Endothelial cell of umbilical vein (primary cell): ENCODE data around the gene POLR1B.
"Not testable (repeated sequence)": the region's sequence is repeated elsewhere in the genome, so short reads cannot be mapped to it uniquely, and the experiment has no call there.

Source experiments
- CTCF ChIP-seq, 2 donors: IDR thresholded peaks; 1 replicate in 1 of 2; 2 replicates in 1 of 2; pipeline ENCODE4 v1.5.1; 2011; ENCODE audit warnings: low read length in 2 of 2, mild to moderate bottlenecking in 2 of 2, moderate library complexity in 2 of 2, control low read depth in 1 of 2, inconsistent platforms in 1 of 2, low read depth in 1 of 2; ENCODE audit not compliant: insufficient read depth in 1 of 2; ENCODE audit errors: extremely low read depth in 1 of 2
- EZH2 ChIP-seq: IDR thresholded peaks from 2 replicates; pipeline ENCODE4 v1.6.1; 2012; ENCODE audit warnings: borderline replicate concordance, low read depth, mild to moderate bottlenecking, moderate library complexity, low read length, inconsistent platforms; ENCODE audit not compliant: severe bottlenecking
- FOS ChIP-seq: IDR thresholded peaks from 2 replicates; pipeline ENCODE4 v1.6.1; 2011; ENCODE audit warnings: mild to moderate bottlenecking, low read length, moderate library complexity, borderline replicate concordance; ENCODE audit not compliant: insufficient read depth
- GATA2 ChIP-seq: IDR thresholded peaks from 2 replicates; pipeline ENCODE4 v1.7.0; 2011; ENCODE audit warnings: low read depth, mild to moderate bottlenecking, moderate library complexity, mixed read lengths, low read length; ENCODE audit not compliant: insufficient read length, insufficient read depth
- JUN ChIP-seq: IDR thresholded peaks from 2 replicates; pipeline ENCODE4 v1.6.1; 2011; ENCODE audit warnings: borderline replicate concordance, low read depth; ENCODE audit not compliant: insufficient read length, insufficient read depth
- MAX ChIP-seq: IDR thresholded peaks from 2 replicates; pipeline ENCODE4 v1.6.1; 2011; ENCODE audit not compliant: insufficient read depth, insufficient read length
- MYC ChIP-seq: IDR thresholded peaks from one replicate; pipeline ENCODE4 v1.6.1; 2011; ENCODE audit warnings: mild to moderate bottlenecking, low read depth, low read length
- POLR2A ChIP-seq: IDR thresholded peaks from 2 replicates; pipeline ENCODE4 v1.6.1; 2012; ENCODE audit warnings: low read depth, mild to moderate bottlenecking, control low read depth, low read length
- POLR2AphosphoS5 ChIP-seq: IDR thresholded peaks from 2 replicates; pipeline ENCODE4 v1.6.1; 2012; ENCODE audit warnings: low read depth, mild to moderate bottlenecking, control low read depth, low read length, moderate library complexity; ENCODE audit not compliant: insufficient read depth

GRCh38 chr2:112612283-112612682 is 70.0 kb downstream of the POLR1B start:
- not testable (repeated sequence) for TF ChIP-seq CTCF (IDR thresholded peaks at IDR 0.05; ENCODE audit: extremely low read depth in 1 of 2, insufficient read depth in 1 of 2, low read depth in 1 of 2, low read length in 2 of 2); POLR2A; POLR2AphosphoS5; FOS; MAX; JUN; MYC; EZH2; GATA2
